K562 (cell line): ENCODE results near the gene PIK3CB. TPM values are rescaled to one million over a fixed set of nuclear protein-coding genes. Genes with fewer than 3 reads are reported as not detected.

Experiments used
- ATAC-seq: fragments of 200-7000 bp; cut with Tn5 transposase; 3 replicates; pipeline ENCODE4 v1.9.1; 2020; ENCODE audit warnings: moderate library complexity
- BruUV-seq: library from RNA; stranded (reverse); fragments of 400-500 nt; replicated peaks from 2 replicates; lab custom pipeline; 2021; lab: Mats Ljungman, UMichigan
- CTCF ChIA-PET: fragments of 300-600 bp; formaldehyde crosslinking; extraction: SDS; loops from one replicate; lab custom pipeline; 2021; ENCODE audit warnings: low intra/inter-chr PET ratio; lab: Yijun Ruan, JAX
- POLR2A ChIA-PET: fragments of 300-600, 350-650 bp; sonication (Branson Sonifier 250); formaldehyde crosslinking; extraction: SDS; loops from one replicate; lab custom pipeline; 2021; ENCODE audit warnings: antibody characterized with exemption, inconsistent platforms; lab: Yijun Ruan, JAX
- DNase-seq, 4 experiments: peaks; one replicate each; pipeline versions ENCODE4 v3.0.0 to v3.0.0-alpha.2; 2011 to 2018; ENCODE audit warnings: low spot score in 3 of 4, mixed read lengths in 3 of 4; ENCODE audit errors: extremely low read depth in 1 of 4
- FAIRE-seq: peaks from 2 replicates; lab custom pipeline; 2011; peaks lifted over from hg19 to GRCh38; lab: Jason Lieb, UNC
- H2AFZ ChIP-seq: 2 replicates; pipeline ENCODE4 v1.6.0; 2011; ENCODE audit warnings: low read depth, low read length, control low read depth, inconsistent platforms
- H3K27ac ChIP-seq: fragments of 200-600 bp; 3 replicates; pipeline ENCODE4 v1.8.0; 2011; ENCODE audit warnings: low read depth, mild to moderate bottlenecking, control low read depth, inconsistent platforms, low read length, moderate library complexity, mixed read lengths; ENCODE audit errors: extremely low read depth
- H3K27me3 ChIP-seq, 2 experiments: fragments of 300-600 bp in 1 of 2; 2 replicates in 1 of 2; 3 replicates in 1 of 2; pipeline versions ENCODE4 v1.6.0 to v1.8.0; 2011; ENCODE audit warnings: inconsistent platforms in 2 of 2, low read length in 2 of 2, mild to moderate bottlenecking in 1 of 2, mixed read lengths in 1 of 2, moderate library complexity in 1 of 2; ENCODE audit not compliant: control insufficient read depth in 2 of 2, insufficient read depth in 2 of 2
- H3K36me3 ChIP-seq: fragments of 300-600 bp; 3 replicates; pipeline ENCODE4 v1.8.0; 2011; ENCODE audit warnings: mild to moderate bottlenecking, low read length, inconsistent platforms; ENCODE audit not compliant: control insufficient read depth, insufficient read depth
- H3K4me1 ChIP-seq, 2 experiments: fragments of 200-600 bp in 1 of 2; replicated peaks in 1 of 2; 2 replicates in 1 of 2; 3 replicates in 1 of 2; pipeline versions ENCODE4 v1.5.1 to v1.8.0; 2011; ENCODE audit warnings: inconsistent platforms in 2 of 2, low read length in 2 of 2, mild to moderate bottlenecking in 1 of 2, mixed read lengths in 1 of 2, moderate library complexity in 1 of 2; ENCODE audit not compliant: control insufficient read depth in 2 of 2, insufficient read depth in 2 of 2
- H3K4me2 ChIP-seq: 2 replicates; pipeline ENCODE4 v1.6.1; 2011; ENCODE audit warnings: low read length, control low read depth, inconsistent platforms, mixed read lengths; ENCODE audit not compliant: insufficient read depth
- H3K4me3 ChIP-seq: fragments of 200-600 bp; sonication (generic), shearing (Covaris generic); 2 replicates; pipeline ENCODE4 v1.5.1; 2016; ENCODE audit warnings: control low read depth, inconsistent platforms
- H3K79me2 ChIP-seq: fragments of 200-600 bp; 3 replicates; pipeline ENCODE4 v1.8.0; 2011; ENCODE audit warnings: low read length, inconsistent platforms; ENCODE audit not compliant: control insufficient read depth, insufficient read depth
- H3K9ac ChIP-seq, 2 experiments: 2 replicates each; pipeline versions ENCODE4 v1.6.0 to v1.6.1; 2011; ENCODE audit warnings: low read depth in 2 of 2, low read length in 2 of 2, control low read depth in 1 of 2, inconsistent platforms in 1 of 2, mild to moderate bottlenecking in 1 of 2, mixed read lengths in 1 of 2; ENCODE audit not compliant: insufficient read depth in 1 of 2
- H3K9me1 ChIP-seq: one replicate; pipeline ENCODE4 v1.6.0; 2011; ENCODE audit warnings: inconsistent platforms, mild to moderate bottlenecking, low read length, moderate library complexity; ENCODE audit not compliant: control insufficient read depth, insufficient read depth
- H3K9me3 ChIP-seq: replicated peaks from 2 replicates; pipeline ENCODE4 v1.5.1; 2011; ENCODE audit warnings: low read depth, low read length, inconsistent platforms; ENCODE audit not compliant: control insufficient read depth, insufficient read depth
- H4K20me1 ChIP-seq: replicated peaks from 2 replicates; pipeline ENCODE4 v1.6.1; 2011; ENCODE audit warnings: low read length, inconsistent platforms, mixed read lengths; ENCODE audit not compliant: control insufficient read depth, insufficient read depth
- BDP1 ChIP-seq: IDR thresholded peaks from 3 replicates; pipeline ENCODE4 v1.6.1; 2011; ENCODE audit not compliant: insufficient read length, insufficient read depth
- DMBX1 ChIP-seq: fragments of 250-450 bp; sonication (Bioruptor Pico); IDR thresholded peaks from 2 replicates; pipeline ENCODE4 v1.8.0; 2022; ENCODE audit warnings: inconsistent platforms, mild to moderate bottlenecking, moderate library complexity, borderline replicate concordance
- ELF2 ChIP-seq: fragments of 250-450 bp; sonication (Bioruptor Pico); IDR thresholded peaks from 2 replicates; pipeline ENCODE4 v1.5.0; 2021; ENCODE audit warnings: mild to moderate bottlenecking
- GATA2 ChIP-seq: sonication (generic); formaldehyde crosslinking; IDR thresholded peaks from 2 replicates; pipeline ENCODE4 v1.4.0; 2020; ENCODE audit warnings: mild to moderate bottlenecking, missing genetic modification reagents
- NFIX ChIP-seq: fragments of 250-450 bp; sonication (Bioruptor Pico); IDR thresholded peaks from 2 replicates; pipeline ENCODE4 v1.4.0; 2020; ENCODE audit warnings: low read depth, mild to moderate bottlenecking, moderate library complexity
- SRSF1 ChIP-seq: fragments of 200-400 bp; formaldehyde crosslinking; IDR thresholded peaks from 2 replicates; pipeline ENCODE4 v1.6.1; 2017; ENCODE audit warnings: mild to moderate bottlenecking, low read depth, low read length, moderate library complexity
- WHSC1 ChIP-seq: IDR thresholded peaks from one replicate; pipeline ENCODE4 v1.6.1; 2012; ENCODE audit warnings: low read length, control low read depth, inconsistent platforms
- ZNF280A ChIP-seq: fragments of 450-650 bp; IDR thresholded peaks from 2 replicates; pipeline ENCODE4 v1.6.1; 2018; ENCODE audit warnings: mild to moderate bottlenecking, low read depth; ENCODE audit not compliant: partially characterized antibody
- WGBS: fragments of 100-300 bp; shearing (Covaris generic); methylation state at CpG from one replicate; pipeline ENCODE4 v1.1.6; 2016; ENCODE audit warnings: low coverage, mixed read lengths; ENCODE audit not compliant: insufficient coverage; ENCODE audit errors: missing lambda C conversion rate; 5-methylcytosine and 5-hydroxymethylcytosine counted together
- in situ Hi-C: fragments of 300-500 bp; cut with MboI; formaldehyde crosslinking; loops from 4 replicates; pipeline ENCODE4 v1.15.0; 2018; ENCODE audit warnings: inconsistent platforms, mixed read lengths
- intact Hi-C: fragments of 100-400 bp; cut with micrococcal nuclease; formaldehyde crosslinking; loops from 2 replicates; pipeline ENCODE4 v1.14.2; 2022
- polyA plus RNA-seq, 8 experiments: library from polyadenylated mRNA; depleted of rRNA in 4 of 8; stranded (reverse) in 5 of 8; unstranded in 3 of 8; fragments of >200 nt; fragmentation: Nextera tagmentation in 2 of 8; fragmentation: Illumina TruSeq in 1 of 8; extraction: Ambion mirVana in 2 of 8; extraction: Trizol in 1 of 8; gene quantifications; 2 replicates each; pipeline versions ENCODE4 v1.2.1 to v1.2.3, GENCODE V29; 2011 to 2014; ENCODE audit warnings: inconsistent platforms in 1 of 8, missing spikeins in 1 of 8
- total RNA-seq, 7 experiments: library from RNA; depleted of rRNA in 6 of 7; stranded (reverse); fragments of >200 nt in 6 of 7; fragmentation: Illumina TruSeq in 2 of 7; extraction: Trizol in 2 of 7; gene quantifications; 2 replicates each; pipeline versions ENCODE4 v1.2.1 to v1.2.3, GENCODE V29; 2011 to 2021; ENCODE audit warnings: low replicate concordance in 1 of 7

The PIK3CB gene
- total and polyA plus RNA-seq, 9 of the 15 experiments (the other 6 are each of a cell fraction or from before 2014, with no cell fraction given) = 15.3 to 62.6 (median 28.3) TPM

GRCh38 chr3:138629526-138629925 lies 205.2 kb downstream of the PIK3CB start:
- Histone ChIP-seq H2AFZ (no peak overlapping the region), H3K9me1 (no peaks in the 10 kb centered on the region), H3K4me2 (no peak overlapping the region), H3K9ac (no peak overlapping the region), H3K9me3 (no peaks in the 10 kb centered on the region), H3K4me1 (no peaks in the 10 kb centered on the region), H4K20me1 (no peaks in the 10 kb centered on the region), H3K36me3 (no peaks in the 10 kb centered on the region), H3K4me3 (no peak overlapping the region), H3K27ac (no peak overlapping the region), H3K27me3 (peaks cover 0 to 5% of the 10 kb centered on the region in 2 experiments; a peak in 2 of 5 replicates), H3K79me2 (no peaks in the 10 kb centered on the region)
- DNase-seq (no peak), FAIRE-seq (no peak), ATAC-seq (no peak)
- 15% methylated on average over 6 of the region's 6 CpGs for WGBS
- POLR2A ChIA-PET = interaction anchor here (1.0 kb wide), 1 partner anchor 10 kb away, joined by 3 read pairs; no protein-coding TSS in a partner anchor
- TF ChIP-seq NFIX (CRISPR knock-in tag) (no peak), ELF2 (CRISPR knock-in tag) (no peak), ZNF280A (no peak), GATA2 (CRISPR knock-in tag) (no peak), DMBX1 (CRISPR knock-in tag) (no peak), BDP1 (no peak), WHSC1 (no peak), SRSF1 (no peak)
- intact Hi-C loops (no loop called here), in situ Hi-C loops (no loop called here)
- CTCF ChIA-PET = no interaction called here
- BruUV-seq = no TSS peak
